Right lung (tissue), 5 donors: ENCODE measurements around the gene TSPAN8. TPM values are rescaled to one million over a fixed set of nuclear protein-coding genes. Genes with fewer than 3 reads are reported as not detected.
"Not testable (repeated sequence)": the region's sequence is repeated elsewhere in the genome, so short reads cannot be mapped to it uniquely, and the experiment has no call there.

ENCODE experiments used
- DNase-seq, 2 donors: peaks; one replicate each; pipeline ENCODE4 v3.0.0-alpha.2; 2013
- polyA plus RNA-seq, 5 donors: library from polyadenylated mRNA; unstranded; fragments of 120-200 nt; gene quantifications; one replicate each; pipeline versions ENCODE4 v1.2.1 to v1.2.3, GENCODE V29; 2013; ENCODE audit warnings: inconsistent platforms in 1 of 5, low replicate concordance in 1 of 5; ENCODE audit not compliant: insufficient read length in 5 of 5, insufficient read depth in 1 of 5

Gene TSPAN8
- polyA plus RNA-seq, 5 donors = 1.1 to 1.8 (median 1.3) TPM

- DNase-seq = peak; percentile 35 to 42
Observed at GRCh38 chr12:71164568-71165197, 6.9 kb upstream of the TSPAN8 start.

GRCh38 chr12:71164166-71164565 is 6.4 kb upstream of the TSPAN8 start:
- DNase-seq = no peak

- no peak for DNase-seq
Observed at GRCh38 chr12:71162832-71163763, 5.3 kb upstream of the TSPAN8 start.

- DNase-seq = no peak
Observed at GRCh38 chr12:71161591-71161990, 3.8 kb upstream of the TSPAN8 start.

GRCh38 chr12:71160585-71160984 is 2.8 kb upstream of the TSPAN8 start:
- DNase-seq = no peak

GRCh38 chr12:71159878-71160277 is 2.1 kb upstream of the TSPAN8 start:
- no peak for DNase-seq

- no peak for DNase-seq
Observed at GRCh38 chr12:71159264-71159663, 1.5 kb upstream of the TSPAN8 start.

- DNase-seq = no peak
Observed at GRCh38 chr12:71158361-71158882, 623 bp upstream of the TSPAN8 start.

- no peak for DNase-seq
Observed at GRCh38 chr12:71155225-71155624, 2.6 kb downstream of the TSPAN8 start.

- DNase-seq = no peak
Observed at GRCh38 chr12:71152851-71153250, 4.9 kb downstream of the TSPAN8 start.

- not testable (repeated sequence) for DNase-seq
Observed at GRCh38 chr12:71150041-71150440, 7.8 kb downstream of the TSPAN8 start.

- no peak for DNase-seq
Observed at GRCh38 chr12:71144682-71145081, 13.1 kb downstream of the TSPAN8 start.

GRCh38 chr12:71142956-71143355 is 14.8 kb downstream of the TSPAN8 start:
- no peak for DNase-seq

- no peak for DNase-seq
Observed at GRCh38 chr12:71142016-71142415, 15.8 kb downstream of the TSPAN8 start.

- DNase-seq = no peak
Observed at GRCh38 chr12:71141378-71141926, 16.3 kb downstream of the TSPAN8 start.

- no peak for DNase-seq
Observed at GRCh38 chr12:71139153-71139735, 18.6 kb downstream of the TSPAN8 start.

GRCh38 chr12:71138011-71138410 is 19.8 kb downstream of the TSPAN8 start:
- DNase-seq = no peak

- DNase-seq = no peak
Observed at GRCh38 chr12:71135812-71136176, 22.0 kb downstream of the TSPAN8 start.

- no peak for DNase-seq
Observed at GRCh38 chr12:71135077-71135811, 22.6 kb downstream of the TSPAN8 start.

- DNase-seq = no peak
Observed at GRCh38 chr12:71134405-71134804, 23.4 kb downstream of the TSPAN8 start.

- DNase-seq = no peak
Observed at GRCh38 chr12:71130521-71131069, 27.2 kb downstream of the TSPAN8 start.
